AG10803 (cell line): ENCODE results near the gene GPSM1.
A peak's percentile ranks its signal among the peaks of the same experiment; 100 is the strongest.

Experiments
- DNase-seq: peaks from one replicate; pipeline ENCODE4 v3.0.0; 2010; ENCODE audit warnings: low read depth
- H3K4me3 ChIP-seq: 2 replicates; pipeline ENCODE4 v1.5.1; 2011; ENCODE audit warnings: mild to moderate bottlenecking, low read length, control low read depth
- TF ChIP-seq, protein P1 (sequence below): conservative IDR thresholded peaks from 2 replicates; pipeline ENCODE4 v1.5.1; 2011; ENCODE audit warnings: mild to moderate bottlenecking, low read length, control low read depth, inconsistent platforms

The GPSM1 gene

DNA sequence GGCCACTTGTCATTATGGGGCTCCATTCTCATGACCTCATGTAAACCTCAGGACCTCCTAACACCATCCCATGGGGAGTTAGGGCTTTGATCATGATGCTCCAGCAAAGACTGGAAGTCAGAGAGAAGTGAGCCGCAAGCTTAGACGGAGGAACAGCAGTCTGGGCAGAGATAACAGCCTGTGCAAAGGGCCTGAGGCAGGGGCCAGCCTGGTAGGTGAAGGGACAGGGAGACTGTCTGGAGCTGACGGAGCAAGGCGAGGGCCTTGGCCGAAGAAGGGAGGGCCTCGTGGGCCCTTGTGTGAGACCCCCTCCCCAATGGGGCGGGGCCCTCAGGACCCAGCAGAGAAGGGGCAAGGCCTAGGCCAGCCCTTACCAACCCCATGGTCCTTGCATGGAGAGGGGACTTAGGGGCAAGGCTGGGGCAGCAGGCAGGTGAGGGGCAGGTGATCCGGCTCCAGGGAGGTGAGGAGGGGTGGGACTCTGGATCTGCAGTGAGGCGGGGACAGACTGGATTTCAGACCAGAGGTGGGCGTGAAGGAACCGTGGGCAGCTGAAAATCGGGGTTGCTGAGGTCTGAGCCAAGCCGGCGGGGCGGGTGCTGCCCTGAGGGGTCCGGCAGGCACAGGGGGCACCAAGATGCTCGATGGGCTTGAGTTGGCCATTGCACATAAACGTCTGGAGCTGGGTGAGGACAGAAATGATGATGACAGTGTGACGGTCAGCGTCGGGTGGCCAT is 17.4 kb downstream of the GPSM1 start:
- TF ChIP-seq, protein P1, sequence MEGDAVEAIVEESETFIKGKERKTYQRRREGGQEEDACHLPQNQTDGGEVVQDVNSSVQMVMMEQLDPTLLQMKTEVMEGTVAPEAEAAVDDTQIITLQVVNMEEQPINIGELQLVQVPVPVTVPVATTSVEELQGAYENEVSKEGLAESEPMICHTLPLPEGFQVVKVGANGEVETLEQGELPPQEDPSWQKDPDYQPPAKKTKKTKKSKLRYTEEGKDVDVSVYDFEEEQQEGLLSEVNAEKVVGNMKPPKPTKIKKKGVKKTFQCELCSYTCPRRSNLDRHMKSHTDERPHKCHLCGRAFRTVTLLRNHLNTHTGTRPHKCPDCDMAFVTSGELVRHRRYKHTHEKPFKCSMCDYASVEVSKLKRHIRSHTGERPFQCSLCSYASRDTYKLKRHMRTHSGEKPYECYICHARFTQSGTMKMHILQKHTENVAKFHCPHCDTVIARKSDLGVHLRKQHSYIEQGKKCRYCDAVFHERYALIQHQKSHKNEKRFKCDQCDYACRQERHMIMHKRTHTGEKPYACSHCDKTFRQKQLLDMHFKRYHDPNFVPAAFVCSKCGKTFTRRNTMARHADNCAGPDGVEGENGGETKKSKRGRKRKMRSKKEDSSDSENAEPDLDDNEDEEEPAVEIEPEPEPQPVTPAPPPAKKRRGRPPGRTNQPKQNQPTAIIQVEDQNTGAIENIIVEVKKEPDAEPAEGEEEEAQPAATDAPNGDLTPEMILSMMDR: no peak
- H3K4me3 ChIP-seq: no peak overlapping the region
- DNase-seq: no peak

GRCh38 chr9:136345281-136346156 is 18.2 kb downstream of the GPSM1 start:
- TF ChIP-seq, protein P1: peak; percentile 57
- DNase-seq: peak; percentile 52
- no peak overlapping the region for H3K4me3 ChIP-seq

- TF ChIP-seq, protein P1: no peak
- H3K4me3 ChIP-seq: no peak overlapping the region
- DNase-seq: no peak
Measured at GRCh38 chr9:136346157-136346481, 18.8 kb downstream of the GPSM1 start.

DNA sequence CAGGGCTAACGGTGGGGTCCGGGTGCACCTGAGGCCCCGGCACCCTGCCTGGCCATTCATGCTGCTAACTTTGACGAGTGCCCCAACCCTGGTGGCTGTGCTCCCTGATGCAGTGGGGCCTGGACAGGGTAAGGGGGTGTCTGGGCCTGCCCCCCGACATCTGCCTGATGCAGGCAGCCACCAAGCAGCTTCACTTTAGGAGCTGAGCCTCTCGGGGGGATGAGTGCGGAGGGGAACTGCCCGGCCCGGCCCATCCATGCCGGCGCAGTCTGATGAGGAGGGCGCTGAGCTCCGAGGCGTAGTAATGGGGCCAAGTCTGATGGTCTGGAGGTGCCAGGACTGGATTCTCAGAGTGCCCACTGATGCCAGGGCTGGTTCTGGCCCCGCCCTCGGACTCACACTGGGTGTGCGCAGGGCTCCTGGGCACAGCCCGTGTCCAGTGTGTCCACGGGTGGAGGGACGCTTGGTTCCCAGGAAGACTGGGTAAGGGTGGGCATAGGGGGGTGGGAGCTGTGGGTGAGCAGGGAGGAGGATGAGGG is 19.7 kb downstream of the GPSM1 start:
- DNase-seq: no peak
- TF ChIP-seq, protein P1: no peak
- no peak overlapping the region for H3K4me3 ChIP-seq

GRCh38 chr9:136347472-136348256 is 20.3 kb downstream of the GPSM1 start:
- peak; percentile 27 for DNase-seq
- no peak overlapping the region for H3K4me3 ChIP-seq
- TF ChIP-seq, protein P1: no peak

DNA sequence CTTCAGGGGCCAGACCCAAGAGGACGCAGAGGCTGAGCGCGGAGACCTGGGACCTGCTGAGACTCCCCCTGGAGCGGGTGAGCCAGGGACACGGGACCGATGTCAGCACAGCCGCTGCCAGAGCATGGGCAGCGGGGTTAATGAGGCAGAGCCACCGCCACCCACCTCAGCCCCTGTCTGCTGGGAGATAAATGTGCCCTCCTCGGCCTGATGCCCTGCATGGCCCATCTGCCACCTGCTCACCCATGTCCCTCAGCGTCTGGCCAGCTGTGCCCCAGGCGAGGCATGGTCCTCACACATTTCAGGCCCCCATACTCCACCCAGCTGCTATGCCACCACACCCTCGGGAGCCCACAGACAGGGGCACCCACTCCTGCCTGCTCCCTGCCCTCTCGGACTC is 21.4 kb downstream of the GPSM1 start:
- DNase-seq: no peak
- TF ChIP-seq, protein P1: no peak
- H3K4me3 ChIP-seq: no peak overlapping the region
